GM19455 (cell line): ENCODE results near the gene HK2.
"Not testable (repeated sequence)": the region's sequence is repeated elsewhere in the genome, so short reads cannot be mapped to it uniquely, and the experiment has no call there.

ENCODE experiments used
- ATAC-seq: cut with Tn5 transposase; IDR thresholded peaks from one replicate; pipeline ENCODE4 v1.9.1; 2021; ENCODE audit not compliant: unreplicated experiment

The HK2 gene

DNA sequence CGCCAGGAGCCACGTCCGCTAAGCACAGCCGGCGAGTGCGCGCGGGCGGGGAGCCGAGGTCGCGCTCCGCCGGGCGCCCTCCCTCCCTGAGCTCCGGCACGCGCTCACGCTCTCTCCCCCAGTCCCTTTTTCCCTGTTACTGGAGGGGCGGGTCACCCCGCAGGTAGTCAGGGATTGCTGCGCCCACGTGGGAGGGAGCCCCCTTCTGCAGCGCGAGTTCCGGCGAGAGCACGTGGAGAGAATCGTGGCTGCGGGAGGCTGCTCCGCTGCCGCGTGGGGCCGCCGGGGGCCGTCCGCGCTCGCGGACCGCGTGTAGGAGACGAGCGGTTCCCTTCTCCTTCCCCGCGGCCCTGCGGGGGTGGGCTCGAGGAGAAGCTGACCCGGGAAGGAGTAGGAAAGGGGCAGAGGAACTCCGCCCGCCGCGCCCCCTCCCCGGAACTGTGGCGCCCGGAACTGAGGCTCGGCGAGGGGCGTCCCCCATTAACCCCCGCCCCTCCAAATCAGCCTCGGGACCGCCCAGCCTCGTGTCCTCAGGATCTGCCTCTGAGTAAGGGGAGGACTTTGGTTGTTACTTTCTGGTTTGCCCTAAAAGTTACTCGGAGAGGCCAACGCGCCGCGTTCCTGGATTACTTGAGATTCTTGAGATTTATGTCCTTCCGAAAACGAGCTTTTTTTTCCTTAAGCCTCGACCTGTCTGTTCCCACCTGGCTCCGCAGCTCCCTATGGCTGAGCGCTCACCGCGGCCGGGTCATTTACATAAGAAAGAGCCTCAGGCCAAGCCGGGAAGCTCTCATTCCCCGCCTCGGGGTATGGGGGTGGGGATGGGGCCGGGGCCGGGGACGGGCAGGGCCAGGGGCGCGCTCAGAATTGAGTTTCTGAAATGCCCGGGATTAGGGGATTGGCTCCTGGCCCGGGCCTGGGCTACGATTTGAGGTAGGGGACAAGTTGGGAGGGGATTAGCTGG lies 1.1 kb downstream of the HK2 start:
- peak; percentile 57 for ATAC-seq

DNA sequence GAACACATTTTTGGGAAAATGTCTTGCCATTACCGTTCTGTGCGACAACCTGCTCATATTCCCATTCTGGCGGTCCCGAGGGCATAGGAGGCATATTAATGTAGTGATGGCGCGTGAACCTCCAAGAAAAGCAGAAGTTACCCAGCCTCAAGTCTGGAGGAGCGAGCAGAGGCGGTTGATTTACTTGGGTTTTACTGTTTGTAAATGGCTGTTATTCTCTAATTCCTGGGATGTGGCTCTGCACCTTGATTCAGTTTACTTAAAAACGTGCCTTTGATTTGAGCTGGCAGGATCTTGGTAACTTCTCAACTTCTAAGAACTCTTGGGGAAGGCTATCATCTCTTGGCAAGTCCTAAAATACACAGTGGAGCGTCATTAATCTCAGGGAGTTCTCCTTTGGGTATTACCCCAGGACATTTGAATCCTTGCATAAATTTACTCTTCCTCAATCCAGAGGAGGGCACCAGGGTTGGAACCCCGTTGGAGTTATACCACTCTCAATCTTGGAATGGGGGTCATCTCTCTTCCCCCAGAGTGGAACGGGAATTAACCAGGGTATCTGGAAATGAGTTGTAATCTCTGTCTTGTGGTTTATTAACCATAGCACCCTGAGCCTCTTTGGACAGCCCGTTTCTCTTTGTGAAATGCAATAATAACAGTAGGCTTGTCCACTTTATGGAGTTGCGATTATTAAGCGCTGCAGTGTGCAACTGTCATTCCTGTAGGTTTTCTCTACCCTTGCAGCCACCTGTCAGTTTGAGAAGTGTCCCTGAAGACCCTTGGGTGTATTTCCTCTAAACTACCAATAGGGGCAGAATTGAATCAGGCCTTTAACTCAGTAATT lies 2.1 kb downstream of the HK2 start:
- peak; percentile 22 for ATAC-seq

DNA sequence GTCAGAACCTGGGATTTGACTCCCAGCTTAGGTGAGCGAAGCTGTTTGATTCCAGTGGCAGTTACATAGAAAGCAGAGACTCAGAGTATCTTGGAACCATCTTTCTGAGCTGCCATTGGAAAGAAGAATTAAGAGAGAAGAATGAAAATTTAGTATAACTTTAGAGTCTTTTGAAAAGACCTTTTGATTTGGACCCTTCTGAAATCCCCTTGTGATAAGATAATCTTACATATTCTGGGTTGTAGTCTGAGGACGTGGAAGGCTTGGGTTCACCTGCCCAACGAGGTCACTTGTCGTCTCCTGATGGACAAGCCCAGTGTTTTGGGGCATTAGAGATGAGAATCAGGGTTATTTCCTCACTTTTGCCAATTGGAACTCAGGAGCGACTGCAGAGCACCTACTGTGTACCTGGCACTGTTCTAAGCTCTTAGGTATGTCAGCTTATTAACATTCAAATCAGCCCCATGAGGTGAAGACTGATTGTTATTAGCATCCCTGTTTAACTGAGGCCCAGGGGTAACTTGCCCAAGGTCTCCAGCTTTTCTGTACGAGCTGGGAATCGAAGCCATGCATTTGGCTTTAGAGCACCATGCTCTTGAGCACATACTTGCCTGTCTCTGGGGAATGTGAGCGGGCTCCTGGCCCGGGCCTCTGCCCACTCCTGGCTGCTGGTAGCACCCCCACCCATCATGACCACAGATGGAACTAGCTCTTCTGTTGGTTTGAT lies 2.9 kb downstream of the HK2 start:
- ATAC-seq: no peak

DNA sequence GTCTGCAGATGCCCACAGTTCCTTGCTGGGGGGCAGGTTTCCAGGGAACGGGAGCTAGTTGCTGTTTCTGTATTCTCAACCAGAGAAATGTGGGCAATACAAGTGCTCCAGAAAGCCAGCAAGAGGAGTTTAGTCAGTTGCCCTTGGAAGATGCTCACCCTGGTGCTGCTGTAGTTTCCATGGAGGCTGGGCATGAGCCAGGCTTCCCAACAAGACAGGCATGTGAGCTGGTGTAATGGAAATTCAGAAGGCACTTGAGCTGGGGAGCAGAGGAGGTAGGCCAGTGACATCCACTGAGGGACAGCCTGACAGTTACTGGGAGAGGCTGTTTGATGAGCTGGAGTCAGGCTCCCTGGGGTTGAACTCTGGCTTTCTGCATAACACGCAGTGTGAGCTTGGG lies 7.7 kb downstream of the HK2 start:
- ATAC-seq: no peak

DNA sequence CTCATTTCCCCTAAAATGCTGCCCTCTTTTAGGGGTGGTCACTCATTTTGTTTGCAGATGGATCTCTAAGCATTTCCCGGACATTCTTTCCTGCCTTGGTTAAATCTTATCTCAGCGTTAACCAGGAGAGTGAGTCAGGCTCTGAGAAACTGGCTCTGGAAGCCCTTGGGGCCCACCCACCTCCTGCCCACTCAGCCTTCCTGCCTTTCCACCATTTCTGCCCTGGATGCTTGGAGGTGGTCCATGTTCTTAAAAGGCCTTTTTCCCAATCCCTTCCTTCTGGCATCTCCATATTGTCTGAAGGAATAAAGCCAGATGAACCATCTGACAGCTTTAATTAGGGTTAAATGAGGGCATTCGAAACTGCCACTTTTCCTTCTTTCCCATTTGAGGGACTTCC lies 9.5 kb downstream of the HK2 start:
- ATAC-seq: no peak

DNA sequence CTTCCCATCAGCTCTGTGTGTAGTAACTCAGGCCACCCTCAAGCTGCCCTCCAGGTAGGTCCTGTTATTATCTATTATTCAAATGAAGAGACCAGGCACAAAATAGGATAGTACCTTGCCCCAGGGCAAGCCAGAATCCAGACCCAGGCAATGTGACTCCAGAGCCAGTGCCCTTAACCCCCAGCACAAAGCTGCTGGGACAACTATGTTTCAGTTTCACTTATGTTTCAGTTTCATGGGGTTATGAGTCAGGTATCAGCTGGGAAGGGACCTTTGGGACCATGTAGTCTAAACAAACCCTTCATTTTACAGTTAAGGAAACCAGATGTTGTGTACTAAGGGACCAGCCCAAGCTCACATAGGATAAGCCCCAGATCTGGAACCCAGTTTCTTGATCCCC lies 10.0 kb downstream of the HK2 start:
- peak; percentile 86 for ATAC-seq

DNA sequence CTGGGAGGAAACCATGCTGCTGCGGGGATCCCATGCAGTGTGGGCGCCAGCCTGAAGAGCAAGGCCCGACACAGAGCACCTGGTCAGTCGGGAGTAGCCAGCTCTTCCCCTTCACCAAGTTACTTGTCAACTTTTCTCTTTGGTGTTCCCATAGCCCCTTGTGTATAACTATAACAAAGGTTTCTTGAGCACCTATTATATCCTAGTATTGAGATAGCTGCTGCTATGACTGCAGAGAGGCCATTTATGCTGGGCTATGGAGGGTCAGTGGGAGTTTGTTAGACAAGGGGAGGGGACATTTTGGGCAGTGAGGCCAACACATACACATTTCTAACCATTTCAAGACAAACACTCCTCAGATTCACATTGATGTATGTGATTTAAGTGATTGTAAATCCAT lies 10.8 kb downstream of the HK2 start:
- ATAC-seq: no peak

DNA sequence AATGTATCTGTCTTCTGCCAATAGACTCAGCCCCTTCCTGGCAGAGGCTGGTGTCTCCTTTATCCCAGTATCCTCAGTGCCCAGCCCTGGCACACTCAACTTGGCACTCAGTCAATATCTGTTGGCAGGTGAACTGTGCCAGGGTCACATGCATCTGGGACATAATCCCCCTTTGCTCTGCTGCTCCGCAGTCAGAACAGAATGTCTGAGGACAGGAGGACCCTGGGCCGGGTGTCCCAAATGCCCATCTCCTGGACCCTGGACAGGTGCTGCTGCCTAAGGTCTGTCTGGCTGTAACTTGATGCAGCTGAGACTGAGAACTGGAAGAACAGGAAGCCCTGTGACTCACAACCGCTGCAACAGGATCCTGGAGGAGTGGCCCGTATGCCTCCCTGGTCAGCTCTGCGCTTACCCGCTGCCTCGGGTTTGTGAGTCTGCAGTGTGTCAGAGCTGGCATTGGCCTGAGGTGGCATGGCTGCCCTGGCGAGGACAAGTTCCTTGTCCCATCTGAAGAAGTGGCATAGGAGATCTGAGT lies 11.4 kb downstream of the HK2 start:
- ATAC-seq: no peak

DNA sequence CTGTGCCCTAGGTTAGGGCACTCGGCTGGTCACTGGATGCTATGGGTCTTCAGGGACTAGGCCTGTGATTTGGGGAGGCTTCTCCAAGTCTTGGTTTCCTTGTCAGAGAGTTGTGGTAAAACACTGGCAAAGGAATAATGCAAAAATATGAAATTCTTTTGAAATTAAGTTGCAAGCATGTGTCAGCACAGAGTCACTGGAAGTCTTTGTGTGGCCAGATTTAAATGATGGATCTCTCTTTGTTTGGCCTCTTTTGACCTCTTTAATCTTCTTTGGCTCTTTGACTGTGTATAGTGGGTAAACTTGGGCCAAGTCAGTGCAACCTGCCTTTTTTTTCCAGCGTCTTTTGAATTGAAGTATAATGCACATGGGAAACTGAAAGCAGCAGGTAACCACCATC lies 12.1 kb downstream of the HK2 start:
- no peak for ATAC-seq

DNA sequence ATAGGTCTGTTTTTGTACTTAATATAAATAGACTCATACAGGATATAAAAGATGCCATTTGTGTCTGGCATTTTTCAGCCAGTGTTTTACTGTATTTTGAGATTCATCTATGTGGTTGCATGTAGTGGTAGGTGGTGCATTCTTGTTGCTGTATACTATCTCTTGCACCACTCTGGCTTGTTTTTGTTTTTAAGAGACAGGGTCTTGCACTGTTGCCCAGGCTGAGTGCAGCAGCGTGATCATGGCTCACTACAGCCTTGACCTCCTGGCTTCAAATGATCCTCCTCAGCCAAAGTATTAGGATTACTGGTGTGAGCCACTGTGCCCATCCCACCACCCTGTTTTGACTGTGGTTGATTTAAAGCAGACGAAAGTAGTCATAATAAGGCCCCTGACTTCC lies 12.6 kb downstream of the HK2 start:
- ATAC-seq: no peak

DNA sequence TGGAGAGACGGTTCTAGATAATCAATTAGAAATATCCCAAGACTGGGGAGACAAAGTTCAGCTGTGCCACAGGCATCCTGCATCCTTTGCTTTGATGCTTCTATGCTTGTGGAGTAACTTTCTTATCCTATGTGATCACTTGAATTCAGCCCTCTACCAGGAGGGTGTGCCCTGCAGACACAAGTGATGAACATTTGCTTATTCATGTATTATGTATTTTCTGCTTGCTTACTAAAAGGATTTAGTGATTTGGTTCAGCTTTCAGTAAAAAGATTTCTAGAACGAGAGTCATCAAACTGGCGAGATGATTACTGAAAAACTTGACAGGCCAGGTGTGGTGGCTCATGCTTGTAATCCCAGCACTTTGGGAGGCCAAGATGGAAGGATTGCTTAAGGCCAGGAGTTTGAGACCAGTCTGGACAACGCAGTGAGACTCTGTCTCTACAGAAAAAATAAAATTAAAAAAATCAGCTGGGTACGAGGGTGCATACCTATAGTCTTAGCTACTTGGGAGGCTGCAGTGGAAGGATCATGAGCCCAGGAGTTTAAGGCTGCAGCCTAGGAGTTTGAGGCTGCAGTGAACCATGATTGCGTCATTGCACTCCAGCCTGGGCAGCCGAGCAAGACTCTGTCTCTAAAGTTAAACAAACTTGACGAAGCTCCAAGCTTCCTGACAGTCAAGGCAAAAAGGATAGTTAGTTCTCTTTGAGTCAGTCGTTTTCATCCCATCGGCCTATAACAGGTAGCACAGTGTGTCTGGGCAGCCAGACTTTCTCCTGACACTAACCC lies 13.3 kb downstream of the HK2 start:
- no peak for ATAC-seq

DNA sequence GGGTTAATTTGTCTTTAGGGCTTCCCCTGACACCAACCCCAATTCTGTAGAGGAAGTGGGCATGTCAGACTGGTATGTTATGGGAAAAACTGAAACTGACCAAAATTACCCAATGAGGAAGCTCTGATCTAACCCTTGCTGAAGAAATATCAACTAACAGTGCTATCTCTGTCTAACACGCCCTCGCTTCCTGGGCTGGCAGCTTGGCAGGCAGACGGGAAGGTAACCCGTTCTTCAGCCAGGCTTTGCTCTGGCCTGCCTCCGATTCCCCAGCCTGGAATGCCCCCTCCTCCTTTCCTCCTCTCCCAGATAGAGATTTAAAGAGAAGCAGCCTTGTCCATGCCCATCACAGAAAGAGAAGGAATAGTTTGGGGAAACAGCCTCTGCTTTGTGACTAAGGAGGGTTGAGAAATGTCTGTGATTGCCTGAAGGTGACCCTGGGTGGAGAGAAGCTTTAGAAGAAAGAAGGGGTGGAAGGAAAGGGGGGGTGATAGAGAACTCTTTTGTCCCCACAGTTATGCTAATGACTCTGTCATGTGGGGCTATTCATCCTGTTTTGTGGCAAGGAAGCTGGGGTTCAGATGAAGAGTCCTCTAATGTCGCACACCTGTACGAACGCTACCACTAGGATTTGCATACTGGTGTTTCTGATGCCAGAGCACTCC lies 15.4 kb downstream of the HK2 start:
- ATAC-seq: peak; percentile 80

DNA sequence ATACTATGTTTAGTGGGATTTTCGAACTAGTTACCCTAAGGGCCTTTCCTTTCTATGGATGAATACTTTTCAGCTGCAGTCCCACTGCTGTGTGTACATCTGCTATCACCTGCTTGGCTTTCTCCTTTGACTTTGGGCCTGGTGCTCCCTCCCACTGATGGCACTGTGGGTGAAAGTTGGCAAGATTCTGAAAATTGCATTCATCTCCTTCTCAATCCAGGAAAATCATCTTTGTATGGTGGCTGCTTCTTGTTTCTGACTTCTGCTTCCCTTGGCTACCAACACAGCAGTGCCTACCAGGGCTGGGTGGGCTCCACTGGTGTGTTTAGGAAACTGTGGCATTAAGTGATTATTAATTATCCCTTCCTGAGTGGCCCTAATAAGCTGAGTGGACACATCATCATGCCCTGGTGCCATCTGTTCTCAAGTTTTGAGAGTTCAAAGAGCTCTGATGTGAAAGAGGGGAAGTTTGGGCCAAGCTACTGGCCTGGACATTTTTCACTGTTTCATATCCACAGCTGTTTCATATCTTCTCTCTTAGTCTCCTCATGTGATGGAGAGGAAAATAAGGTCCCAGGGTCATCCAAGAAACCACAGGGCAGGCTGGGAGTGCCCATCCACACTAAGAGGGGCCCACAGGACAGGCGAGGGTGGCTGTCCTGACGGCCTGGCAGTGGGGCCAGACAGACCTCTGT lies 16.7 kb downstream of the HK2 start:
- ATAC-seq: no peak

DNA sequence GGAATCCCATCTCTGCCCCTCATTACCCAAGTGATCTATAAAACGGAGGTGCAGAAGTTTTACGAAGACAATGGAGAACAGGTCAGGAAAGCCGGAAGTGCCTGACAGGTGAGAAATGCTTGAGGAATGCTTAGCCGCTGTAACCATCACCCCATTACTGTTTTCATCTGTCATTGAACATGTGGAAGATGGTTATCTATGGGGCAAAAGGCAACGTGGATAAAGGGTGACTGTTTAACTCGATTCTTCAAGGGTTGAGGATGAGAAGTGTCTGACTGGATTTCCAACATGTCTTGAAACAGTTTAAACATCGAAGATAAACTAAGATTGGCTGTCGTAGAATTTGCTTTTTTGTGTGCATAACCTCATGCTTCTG lies 17.3 kb downstream of the HK2 start:
- ATAC-seq: no peak

DNA sequence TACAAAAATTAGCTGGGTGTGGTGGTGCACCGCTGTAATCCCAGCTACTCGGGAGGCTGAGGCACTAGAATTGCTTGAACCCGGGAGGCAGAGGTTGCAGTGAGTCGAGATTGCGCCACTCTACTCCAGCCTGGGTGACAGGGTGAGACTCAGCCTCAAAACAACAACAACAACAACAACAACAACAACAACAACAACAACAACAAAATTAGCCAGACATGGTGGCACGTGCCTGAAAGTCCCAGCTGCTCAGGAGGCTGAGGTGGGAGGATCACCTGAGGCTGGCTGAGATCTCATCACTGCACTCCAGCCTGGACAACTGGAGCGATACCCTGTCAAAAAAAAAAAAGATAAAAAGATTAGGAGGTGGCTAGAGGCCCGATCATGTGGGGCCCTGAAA lies 19.4 kb downstream of the HK2 start:
- not testable (repeated sequence) for ATAC-seq

DNA sequence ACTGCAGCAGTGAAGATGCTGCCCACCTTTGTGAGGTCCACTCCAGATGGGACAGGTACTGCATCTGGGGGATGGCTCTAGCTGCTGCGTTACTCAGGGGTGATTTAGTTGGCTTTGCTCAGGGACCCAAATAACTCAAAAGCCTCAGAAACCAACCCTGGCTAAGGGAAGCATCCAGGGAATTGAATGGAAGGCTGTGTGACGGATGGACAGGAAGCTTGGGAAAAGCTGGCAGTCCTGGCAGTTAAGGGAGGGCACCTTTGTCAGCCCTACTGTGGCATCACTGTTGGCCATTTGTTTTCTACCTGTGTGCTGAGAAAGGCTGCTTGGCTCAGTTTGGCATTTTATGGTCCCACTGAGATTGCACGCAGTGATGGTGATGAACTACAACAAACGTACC lies 20.5 kb downstream of the HK2 start:
- ATAC-seq: no peak

DNA sequence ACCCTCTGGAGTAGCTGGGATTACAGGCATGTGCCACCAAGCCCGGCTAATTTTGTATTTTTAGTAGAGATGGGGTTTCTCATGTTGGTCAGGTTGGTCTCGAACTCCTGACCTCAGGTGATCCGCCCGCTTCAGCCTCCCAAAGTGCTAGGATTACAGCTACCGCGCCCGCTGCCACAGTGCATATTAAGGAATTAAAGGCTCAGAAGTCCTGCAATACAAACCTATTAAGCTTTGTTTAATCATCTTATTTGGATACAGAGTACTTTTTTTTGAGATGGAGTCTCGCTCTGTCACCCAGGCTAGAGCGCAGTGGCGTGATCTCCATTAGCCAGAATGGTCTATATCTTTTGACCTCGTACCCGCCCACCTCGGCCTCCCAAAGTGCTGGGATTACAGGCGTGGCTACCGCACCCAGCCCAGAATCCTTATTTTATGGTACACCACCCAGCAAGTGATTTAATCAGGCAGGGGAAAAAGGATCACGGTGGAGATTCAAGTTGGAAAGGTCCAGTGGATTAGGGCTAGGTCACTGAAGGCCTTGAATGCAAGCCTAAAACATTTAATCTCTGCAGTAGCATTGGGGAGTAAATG lies 21.3 kb downstream of the HK2 start:
- not testable (repeated sequence) for ATAC-seq

DNA sequence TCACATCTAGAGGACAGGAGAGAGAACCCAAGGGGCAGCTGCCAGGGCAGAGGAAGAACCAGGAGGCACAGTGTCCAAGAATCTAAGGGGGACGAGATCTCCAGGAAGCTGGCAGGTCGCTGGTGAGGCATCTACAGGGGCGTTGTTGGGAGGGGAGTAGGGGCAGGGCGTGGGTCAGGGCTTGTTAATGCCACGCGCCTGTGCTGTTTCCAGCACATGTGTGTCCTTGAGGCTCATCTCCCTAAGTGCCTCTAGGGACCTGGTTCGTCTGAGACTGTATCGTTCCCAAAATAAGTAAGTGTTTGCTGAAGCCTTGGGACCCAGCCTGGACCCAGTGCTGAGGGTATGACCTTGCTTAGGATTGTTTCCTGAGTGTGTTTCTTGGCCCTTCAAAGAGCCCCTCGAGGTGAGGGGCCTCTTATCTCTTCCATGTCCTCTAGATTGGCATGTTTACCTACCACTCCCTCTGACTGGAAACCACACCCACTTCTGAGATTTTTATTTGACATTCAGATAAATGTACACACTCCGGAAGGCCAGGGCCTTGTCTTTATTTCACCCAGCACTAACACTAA lies 22.2 kb downstream of the HK2 start:
- no peak for ATAC-seq

DNA sequence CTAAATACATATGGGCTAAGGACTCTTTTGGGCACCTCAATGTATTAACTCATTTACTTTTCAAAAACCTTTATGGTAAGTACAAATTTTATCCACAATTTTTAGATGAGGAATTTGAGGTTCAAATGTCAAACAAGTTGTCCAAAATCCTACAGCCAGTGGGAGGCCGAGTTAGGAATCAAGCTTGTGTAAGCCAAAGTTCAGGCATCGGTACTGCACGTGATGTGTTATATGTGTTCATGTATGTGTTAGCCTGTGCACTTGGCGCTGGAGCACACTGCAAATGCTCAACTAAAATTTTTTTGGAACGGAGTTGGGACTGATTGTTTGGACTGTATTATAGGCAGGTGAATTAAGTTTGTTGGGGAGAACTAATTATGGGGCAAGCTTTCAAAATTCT lies 22.7 kb downstream of the HK2 start:
- ATAC-seq: no peak
